Fibroblast of skin of back (primary cell): ENCODE data around the gene HDAC7. TPM values are rescaled to one million over a fixed set of nuclear protein-coding genes. Genes with fewer than 3 reads are reported as not detected.

ENCODE experiments used
- DNase-seq: peaks from one replicate; pipeline ENCODE4 v3.0.0-alpha.2; 2013
- polyA plus RNA-seq, 2 experiments: library from polyadenylated mRNA; unstranded; fragments of 120-200 nt; gene quantifications; one replicate each; pipeline ENCODE4 v1.2.1, GENCODE V29; 2013; ENCODE audit not compliant: insufficient read length in 2 of 2

Gene HDAC7
- 124 TPM for polyA plus RNA-seq (2013, experiment 1 of 2; ENCODE audit: insufficient read length)
- 100 TPM for polyA plus RNA-seq (2013, experiment 2 of 2; ENCODE audit: insufficient read length)

DNA sequence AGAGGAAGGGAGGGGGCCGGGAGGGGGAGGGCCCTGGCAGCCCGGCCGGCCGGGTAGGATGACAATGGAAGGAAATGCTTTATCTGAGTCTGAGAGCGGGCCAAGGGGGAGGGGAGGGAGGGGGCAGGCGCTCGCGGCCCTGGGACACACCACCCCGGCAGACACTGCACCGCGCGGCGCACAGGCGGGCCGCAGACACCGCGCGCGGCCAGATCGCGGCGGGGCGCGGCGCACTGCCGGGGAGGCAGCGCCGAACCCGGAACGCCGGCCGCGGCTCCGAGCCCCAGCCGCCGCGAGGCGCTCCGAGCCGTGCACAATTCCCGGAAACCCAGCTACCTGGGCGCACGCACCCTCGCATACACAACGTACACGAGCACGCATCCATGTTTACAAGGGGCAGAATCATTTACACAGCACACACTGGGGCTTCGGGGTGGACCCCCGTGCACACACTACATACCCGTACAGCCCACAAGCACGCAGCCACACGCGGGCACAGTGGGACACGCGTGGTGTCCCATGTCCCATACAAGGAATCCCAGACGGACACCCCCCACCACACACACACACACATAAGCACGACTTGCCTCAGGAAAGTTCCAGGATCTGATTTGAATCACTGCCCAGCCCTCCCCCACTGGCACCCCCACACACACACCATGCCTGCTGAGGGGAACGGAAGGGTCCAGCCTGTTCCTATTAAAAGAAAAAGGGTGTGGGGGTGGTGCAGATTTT lies at the start of gene HDAC7:
HDAC7 (minus strand) TSS at position 8 of the 735 bp plus-strand sequence. CDS start 118 bp downstream, outside the sequence.
- peak; percentile 92 for DNase-seq

DNA sequence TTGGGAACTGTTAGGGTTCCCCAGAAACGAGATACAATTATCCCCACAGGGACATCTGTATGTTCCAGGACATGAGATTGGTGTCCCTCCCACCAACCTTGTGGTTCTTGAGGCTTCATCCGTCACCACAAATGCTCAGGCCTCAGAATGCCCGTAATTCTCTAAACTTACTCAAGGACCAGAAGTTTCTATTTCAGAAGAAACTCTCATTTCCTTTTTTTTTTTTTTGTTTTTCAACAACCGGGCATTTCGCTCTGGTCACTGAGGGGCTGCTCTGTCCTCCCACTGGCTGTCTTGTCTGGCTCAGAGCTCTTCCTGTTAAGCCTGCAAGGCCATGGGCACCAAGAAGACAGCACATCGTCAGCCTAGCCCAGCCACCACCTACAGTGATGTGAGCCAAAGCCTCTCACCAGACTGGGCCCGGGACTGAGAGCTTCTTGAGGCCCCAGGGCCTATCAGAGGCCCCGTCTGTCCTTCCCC lies 48.9 kb upstream of the HDAC7 start:
- no peak for DNase-seq

DNA sequence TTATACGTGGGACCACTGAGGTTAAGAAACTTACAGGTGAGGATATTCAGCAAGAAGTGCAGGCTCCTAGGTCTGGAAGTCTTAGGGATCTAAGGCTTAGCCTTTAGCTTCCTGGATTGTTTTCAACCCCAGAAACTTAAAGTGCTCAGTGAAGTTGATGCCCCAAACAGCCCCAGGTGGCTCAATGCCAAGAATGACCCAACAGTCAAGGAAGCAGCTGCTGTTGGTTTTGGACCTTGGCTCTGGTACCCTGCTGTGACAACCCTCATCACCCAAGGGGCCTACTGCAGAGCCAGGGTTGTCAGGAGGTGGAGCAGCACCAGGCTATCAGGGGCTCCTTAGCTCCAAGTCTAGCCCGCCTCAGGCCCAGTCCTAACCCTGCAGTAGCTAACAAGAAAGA lies 48.3 kb upstream of the HDAC7 start:
- no peak for DNase-seq

DNA sequence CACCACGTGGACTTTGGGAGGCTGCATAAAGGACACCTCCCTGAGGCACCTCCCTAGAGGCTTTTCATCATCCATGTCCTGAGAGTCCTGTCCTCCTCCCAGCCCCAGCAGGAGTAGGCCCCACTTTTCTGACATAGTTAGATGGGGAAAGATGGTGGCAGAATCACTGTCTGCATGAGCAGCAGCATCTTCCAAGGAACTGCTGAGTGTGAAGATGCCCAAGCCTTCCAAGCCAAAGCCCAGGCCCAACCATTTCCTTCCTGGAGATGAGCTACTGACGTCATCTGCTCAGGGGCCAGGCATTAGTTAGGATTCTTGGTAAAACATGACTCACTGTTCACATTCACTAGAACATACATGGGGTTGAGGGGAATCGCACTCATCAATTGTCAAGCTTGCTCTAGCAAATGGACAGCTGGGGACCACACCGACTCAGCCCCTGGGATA lies 47.8 kb upstream of the HDAC7 start:
- DNase-seq = peak; percentile 91

DNA sequence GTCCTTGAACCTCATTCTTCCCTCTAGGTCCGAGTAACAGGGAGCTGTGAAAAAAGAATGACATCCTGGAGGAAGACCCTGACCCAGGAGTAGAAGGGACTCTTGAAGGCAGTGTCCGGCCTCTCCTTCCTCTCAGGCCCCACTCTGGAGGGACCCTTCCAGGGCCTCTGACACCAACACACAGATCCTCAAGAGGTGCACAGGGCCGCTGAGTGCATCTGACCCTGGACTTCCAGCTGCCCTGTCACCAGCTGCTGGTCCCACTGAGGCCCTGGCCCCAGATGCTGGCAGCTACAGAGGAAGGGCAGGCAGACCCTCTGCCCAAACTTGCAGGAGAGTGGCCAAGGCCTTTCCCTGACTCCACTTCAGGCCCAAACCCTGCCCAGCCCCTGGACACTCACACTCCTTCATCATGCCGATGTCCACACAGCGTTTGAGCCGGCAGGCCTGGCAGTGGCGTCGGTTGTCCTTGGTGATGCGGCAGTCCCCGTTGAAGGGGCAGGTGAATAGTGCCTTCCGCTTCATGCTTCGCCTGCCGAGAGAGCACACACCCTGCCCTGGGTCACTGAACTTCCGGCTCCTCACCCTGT lies 45.0 kb upstream of the HDAC7 start:
- DNase-seq = no peak

DNA sequence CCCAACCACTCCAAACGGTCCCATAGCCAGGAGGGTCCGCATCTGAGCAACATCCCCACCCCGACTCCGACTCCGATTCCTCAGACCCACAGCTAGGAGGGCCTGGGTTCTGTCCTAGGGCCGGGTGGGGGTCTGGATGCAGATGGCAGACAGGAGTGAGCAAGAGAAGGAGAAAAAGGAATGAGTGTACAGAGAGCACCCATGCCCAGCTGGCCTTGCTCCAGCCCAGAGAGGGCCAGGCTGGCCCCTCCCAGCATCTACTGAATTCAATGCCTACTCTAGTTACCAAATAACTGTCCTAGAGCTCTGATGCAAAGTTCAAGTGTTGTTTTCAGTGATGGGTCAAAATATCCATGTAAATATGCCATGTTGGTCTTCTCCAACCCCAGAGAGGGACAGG lies 44.3 kb upstream of the HDAC7 start:
- DNase-seq = no peak

DNA sequence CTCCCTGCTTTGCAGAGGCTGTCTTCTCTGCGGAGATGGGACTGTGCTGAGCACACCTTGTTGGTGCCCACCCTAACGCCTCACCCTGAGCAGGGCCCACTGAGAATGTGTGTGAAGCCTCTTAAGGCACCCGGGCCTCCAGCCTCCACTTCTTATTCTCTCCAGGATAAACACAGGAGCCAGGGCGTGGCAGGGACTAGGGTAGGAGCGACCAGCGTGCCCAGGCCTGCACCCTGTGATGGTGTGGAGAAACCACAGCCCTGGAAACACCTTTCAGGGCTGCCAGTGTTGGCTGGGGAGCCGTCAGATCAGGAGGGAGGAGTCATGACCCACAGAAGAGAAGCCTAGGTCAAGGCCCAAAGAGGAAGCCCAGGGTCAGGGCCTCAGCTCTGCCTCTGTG lies 43.8 kb upstream of the HDAC7 start:
- no peak for DNase-seq

DNA sequence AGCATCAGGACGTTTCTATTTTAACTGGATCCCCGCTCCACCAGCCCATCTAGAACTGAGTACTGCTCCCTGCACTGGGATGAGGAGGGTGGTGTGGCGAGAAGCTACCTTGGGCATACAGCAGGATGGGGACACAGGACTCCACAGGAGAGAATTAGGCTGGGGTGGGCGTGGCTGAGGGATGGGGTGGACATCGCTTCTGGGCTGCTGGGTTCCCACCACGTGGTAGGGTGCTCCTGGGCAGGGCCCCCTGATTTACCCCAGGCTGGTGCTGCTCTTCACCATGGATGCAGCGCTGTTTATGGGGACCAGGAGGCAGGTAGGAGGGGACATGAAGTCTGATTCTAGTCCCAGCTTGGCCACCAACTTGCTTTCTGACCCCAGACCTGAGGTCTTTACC lies 43.2 kb upstream of the HDAC7 start:
- DNase-seq = no peak

DNA sequence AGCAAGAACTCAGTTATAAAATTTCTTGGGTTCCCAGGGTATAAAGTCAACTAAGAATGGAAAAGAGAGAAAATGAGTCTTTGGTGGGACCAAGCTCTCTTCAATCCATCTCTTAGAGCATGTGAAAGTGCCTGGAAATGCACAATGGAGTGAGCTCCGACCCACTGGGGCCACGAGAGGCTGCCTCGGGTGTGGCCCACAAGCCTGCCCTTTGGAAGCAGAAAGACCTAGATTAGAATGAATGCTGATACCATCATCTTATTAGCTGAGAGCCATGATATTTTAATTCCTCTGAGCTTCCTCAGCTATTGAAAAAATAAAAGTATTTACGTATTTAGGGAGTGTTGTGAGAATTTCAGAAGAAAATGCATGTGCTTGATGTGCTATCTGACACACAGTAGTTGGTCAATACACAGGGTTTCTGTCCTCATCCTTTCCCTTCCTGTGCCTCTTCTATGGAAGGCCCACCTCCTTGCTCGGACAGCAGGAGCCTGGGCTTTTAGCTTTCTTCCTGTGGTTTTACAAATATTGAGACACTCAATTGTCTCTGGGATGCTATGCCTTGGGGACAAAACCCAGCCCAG lies 42.6 kb upstream of the HDAC7 start:
- no peak for DNase-seq

DNA sequence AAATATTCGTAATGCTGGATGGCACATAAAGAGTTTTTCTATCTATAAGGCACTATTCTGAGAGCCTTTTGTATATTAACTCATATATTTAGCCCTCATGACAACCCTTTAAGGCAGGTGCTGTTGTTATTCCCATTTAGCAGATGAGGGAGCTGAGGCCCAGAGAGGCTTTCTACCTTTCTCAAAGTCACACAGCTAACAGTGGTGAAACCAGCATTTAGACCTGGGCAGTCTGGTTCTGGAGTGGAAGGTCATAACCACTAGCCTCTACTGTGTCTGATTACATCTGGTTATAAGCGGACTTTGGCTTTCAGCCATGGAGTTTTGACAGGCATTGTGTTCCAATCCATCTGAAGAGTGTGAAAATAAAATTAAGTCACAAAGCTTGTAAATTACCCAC lies 41.2 kb upstream of the HDAC7 start:
- DNase-seq = no peak

DNA sequence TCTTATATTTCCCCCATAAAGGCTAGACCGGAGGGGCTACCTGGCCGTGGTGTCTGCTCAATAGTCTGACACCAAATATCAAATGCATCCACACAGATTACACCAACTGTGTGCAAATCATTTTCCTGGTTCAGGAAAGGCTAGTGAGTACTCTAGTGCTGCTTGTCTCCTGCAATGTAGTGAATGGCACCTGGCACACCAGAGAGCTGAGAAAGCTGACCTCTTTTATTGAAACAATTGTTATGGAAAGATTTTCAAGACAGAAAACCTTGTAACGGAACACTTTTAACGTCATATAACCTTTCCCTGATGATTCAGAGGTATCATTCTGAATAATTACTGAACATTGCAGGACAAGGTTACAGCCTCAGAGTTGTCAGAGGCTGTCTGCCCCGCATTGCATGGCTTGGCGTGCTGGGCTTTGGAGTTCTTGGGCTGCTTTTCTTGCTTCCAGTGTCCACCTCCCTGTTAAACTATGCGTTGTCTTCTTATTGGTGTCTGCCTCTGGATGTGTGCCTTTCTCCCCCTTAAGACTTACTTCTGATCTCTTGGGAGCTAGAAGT lies 40.7 kb upstream of the HDAC7 start:
- DNase-seq = no peak

DNA sequence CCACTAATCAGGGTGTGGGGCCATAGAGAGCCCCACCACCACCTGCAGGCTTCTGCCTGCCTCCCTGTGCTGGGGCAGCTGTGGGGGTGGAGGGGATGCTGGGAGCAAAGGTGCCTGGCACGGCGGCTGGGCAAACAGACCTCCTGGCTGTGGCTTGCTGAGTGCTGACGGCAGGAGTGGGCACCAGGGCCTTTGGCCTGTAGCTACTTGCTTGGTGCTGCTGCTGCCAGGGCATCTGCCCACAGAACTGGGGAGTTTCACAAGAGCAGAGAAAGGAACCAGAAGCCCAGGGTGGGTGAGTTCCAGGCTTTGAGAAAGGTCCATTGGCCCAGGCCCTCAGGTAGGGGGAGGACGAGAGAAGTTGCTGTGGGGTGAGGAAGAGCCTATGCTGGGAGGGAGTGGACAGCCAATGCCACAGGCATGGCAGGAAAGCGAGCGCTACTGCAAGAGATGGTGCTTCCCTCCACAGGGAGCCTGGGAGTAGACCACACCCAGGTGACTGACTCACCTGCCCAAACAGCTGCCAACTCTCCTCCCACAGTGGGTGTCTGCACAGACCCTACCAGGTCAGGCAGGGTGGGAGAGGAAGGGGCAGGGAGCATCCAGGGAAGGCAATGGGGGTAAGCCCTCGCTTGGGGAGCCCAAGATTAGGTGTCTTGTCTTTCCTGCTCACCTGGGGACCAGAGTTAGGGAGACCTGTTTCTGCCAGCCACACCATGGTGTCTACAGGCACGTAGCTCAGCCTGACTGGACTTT lies 39.0 kb upstream of the HDAC7 start:
- DNase-seq = no peak

DNA sequence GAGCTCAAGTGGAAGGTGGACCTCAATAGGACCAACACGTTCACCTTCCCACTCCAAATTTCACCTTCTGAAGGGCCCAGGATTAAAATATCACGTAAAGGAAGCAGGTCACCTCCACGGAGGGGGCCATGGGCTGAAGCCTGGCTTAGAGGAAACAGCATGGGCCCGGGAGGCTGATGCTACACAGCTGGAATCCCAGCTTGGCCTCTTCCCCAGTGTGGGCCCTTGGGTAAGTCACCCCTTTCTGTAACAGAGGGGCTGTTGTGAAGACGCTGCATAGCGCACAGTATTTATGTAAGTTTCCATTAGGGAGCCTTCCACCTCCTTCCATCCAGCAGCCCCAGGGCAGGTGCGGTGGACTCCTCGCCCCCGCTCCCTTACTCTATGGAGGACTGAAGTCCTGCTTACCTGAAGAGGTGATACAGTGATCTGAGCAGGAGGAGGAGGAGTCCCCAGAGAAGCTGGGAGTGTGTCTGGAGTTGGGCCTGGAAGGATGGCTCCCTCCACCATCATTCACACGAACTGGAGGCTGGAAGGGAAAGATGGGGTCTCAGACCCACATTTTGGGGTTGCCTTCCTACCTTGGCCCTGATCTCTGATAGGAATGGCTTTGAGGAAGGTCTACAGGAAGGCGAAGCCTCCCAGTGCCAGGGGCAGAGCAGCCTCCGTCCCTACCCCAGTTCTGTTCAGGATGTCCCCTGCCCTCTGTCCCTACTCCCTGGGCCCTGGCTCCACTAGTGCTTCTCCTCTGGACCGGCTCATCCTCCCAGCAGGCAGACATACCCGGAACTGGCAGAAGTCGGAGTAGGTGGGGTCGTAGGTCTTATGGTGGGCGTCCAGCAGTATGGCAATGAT lies 37.2 kb upstream of the HDAC7 start:
- DNase-seq = no peak

DNA sequence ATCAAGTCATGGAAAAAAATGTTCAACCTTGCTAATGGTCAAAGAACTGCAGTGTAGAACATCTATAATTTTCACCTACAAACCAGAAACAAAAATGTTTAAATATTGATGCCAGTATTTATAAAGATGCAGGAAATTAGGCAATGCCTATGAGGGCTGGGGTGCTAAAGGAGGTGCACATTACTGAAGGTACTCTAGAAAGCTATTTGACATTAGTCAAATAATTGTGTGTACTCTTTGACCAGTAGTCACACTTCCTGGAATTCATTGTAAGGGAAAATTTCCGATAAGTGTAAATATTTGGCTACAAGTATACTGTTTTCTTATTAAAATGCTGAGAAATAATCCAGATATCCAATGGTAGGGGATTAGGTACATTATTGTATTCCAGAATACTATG lies 36.4 kb upstream of the HDAC7 start:
- DNase-seq = no peak

DNA sequence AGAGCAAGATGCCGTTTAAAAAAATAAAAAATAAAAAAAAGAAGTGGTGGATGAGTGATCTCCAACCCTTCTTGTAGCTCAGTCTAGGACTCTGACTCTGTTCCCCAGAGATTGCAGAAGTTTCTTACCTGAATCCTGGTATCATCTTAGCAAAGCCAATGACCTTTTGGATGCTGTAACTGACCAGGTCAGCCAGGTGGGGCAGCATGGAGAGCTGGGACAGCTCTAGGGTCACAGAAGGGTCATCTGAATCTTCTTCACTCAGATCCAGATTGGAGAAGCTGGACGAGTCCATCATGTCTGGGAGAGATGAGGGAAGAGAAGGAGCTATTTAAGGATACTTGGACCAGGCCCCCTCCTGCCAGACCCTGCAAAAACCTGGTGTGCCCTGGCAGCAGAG lies 35.8 kb upstream of the HDAC7 start:
- no peak for DNase-seq

DNA sequence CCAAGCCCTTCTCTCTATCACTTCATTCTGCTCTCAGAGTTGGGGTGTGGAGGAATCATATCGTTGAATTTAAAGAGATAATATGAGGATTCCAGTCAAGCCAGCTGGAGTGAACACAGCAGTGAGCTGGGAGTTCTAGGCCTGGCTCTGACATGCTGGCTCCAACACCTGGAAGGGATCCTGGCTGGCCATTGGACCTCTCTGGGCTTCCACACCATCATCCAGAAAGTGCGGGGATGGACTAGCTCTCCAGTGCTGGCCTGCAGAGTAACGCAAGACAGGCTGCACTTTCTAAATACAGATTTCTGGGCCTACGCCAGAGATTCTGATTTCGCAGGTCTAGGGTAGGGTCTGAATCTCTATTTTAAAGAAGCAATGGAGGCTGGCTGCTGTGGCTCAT lies 34.8 kb upstream of the HDAC7 start:
- no peak for DNase-seq

DNA sequence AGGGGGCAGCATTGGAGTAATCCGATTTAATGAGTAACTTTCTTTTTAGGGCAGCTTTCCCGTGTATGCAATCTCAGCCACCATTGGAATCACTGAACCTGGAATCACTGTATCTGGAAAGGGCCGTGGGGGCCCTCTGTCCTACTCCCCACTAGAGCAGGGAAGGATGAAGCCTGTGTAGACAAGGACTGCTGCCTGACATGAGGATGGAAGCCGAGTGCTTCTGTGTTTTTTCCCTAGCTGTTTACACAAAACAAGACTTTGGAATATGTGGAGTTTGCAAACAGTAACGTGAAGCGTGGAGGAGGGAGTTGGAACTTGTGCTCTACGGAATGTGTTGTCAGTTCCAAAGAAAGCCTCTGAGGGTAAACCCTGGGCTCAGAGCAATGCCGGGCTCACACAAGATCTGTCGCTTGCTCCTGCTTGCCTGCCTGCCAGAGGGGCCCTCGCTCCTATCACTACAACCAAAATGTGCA lies 32.4 kb upstream of the HDAC7 start:
- DNase-seq = no peak

DNA sequence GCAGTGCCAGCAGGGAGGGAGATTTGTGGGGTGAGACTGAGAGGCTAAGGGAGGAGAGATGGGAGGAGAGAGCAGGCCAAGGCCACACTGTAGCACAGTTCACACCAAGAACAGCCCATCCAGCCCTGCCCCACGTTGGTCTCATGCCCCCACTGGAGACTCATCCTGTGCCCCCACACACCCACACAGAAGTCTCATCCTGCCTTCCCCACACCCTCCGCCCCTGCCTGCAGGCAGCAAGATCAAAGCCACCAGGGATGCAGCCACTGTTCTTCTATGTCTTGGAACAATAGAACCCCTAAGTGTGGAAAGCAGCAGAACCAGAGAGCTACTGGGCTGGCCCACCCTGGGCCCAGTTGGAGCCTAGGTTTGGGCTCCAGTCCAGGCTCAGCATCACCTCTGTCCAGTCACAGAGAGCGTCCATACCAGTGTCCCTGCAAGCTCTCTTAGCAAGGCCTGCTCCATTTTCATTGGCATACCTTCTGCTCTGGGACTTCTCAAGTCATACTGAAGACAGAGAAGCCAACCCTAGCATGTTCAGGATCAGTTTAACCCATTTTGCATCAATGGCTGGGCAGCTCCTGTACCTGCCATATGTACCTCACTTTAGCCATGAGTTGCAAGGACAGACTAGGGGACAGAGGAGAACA lies 31.7 kb upstream of the HDAC7 start:
- DNase-seq = no peak

DNA sequence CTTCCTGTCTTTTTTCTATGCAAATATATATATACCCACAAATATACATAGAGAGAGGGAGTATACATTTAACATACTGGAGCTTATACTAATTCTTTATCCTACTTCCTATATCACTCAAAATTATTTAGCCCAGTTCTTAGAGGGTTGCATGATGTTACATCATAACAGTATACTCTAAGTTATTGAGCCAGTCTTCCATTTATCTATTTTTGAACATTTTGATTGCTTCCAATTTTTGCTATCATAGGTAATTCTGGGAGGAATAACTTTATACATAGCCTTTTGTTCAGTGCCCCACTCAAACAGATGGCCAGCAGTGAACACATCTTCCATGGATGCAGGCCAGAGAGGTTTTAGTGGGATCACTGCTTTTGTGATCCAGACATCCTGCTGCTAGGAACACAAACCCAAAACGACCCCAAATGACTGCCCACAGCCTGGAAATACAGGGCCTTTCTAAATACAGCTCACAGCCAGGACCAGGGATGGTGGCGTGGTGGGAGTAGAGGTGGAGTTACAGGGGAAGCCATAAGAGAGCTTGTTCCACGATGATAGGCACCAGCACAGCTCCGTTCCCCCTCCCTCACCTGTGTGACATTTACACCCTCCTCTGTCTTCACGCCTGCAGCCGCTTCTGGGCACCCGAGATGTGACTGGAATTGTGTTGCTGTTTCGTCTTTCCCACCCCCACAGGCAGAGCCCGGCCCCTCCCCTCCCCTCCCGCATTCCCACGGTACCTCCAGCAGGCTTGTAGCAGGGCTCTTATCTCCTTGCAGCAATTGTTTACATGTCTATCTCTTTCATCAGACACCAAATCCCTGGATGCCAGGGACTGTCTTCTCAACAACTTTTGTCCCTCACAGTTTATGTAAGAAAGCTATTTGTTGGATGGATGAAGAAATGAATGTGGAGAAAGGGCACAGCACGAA lies 30.7 kb upstream of the HDAC7 start:
- DNase-seq = no peak

DNA sequence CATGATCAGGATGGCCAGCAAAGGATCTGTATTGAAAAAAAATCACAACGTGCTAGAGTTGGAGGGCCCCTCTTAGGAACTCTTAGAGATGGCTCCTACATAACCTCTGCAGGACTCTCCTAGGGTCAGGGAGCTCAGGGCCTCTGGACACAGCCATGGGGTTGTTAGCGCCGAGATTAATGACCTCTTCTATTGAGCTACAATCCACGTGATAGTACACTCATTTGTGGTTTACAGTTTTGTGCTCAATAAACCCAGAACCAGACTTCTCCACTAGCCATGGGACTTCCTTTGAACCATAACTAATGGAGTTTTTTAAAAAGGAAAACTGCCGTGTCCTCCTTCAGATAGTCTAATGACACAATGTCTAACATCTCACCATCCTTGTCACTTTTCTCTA lies 29.6 kb upstream of the HDAC7 start:
- no peak for DNase-seq
